Amygdala (tissue), 56 donors: Measurements from ENCODE around the gene GPX2.

Experiments used
- DNase-seq, 56 donors: peaks; one replicate each; lab custom pipeline; 2025; lab: John Stamatoyannopoulos, UW

GPX2 gene

DNA sequence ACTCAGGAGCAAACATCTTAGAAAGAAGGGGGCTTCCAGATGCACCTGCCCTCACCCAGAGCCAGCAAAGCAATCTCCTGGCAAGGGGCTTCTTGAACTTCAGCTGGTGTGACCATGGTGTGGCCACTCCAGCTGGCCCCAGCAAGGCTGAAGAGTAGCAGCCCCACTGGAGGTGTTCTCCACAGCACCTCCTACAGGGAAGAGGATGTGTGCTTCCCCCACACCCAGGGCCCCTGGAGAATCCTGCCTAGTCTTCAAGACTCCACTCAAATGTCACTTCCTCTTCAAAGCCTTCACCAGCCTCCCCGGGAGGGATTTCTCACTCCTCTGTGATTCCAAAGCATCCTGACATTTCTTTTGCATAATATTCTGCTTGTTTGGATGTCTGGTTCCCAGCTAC, 21.1 kb upstream of the GPX2 start:
- no peak for DNase-seq

DNA sequence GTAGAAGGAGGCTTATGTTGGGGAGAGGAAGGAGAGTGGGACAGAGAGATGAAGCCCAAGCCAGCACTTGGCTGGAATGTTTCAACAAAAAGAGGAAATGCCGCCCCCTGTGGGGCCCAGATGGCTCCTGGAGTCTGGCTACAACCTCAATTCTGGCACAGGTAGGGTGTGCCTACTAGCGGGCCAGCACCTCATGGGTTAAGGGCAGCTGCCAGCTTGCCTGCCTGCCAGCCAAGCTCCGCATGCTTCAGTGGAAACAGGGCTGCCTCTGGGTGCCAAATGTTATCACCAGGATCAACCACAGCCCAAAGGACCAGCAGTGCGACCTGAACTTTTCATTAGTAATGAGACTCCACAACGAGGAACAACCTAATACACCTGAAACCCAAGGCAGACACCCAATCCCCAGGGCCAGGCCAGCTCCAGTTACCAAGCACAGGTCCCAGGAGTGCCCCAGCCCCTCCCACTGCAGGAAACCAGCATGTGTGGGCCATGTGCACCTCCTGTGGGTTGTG, 18.3 kb upstream of the GPX2 start:
- DNase-seq: peak in 1 of 56 donors; percentile 18

DNA sequence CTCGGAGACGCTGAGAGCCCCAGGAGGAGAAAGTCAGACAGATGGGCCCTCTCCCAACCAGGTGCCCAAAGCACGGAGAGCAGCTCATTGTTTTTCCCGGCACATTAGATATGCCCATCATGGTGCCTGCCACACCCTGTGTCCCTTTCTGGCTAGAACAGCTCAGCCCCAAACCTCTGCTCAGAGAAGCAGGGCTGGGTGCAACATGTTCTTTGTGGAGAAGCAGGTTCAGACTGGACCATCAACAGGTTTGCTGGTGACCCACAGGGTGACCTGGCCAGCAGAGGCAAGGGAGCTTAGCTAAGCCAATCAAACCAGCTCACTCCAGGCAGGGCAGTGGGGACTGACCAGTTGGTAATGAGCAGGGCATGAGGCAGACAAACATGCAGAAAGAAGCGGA, 16.2 kb upstream of the GPX2 start:
- no peak for DNase-seq

DNA sequence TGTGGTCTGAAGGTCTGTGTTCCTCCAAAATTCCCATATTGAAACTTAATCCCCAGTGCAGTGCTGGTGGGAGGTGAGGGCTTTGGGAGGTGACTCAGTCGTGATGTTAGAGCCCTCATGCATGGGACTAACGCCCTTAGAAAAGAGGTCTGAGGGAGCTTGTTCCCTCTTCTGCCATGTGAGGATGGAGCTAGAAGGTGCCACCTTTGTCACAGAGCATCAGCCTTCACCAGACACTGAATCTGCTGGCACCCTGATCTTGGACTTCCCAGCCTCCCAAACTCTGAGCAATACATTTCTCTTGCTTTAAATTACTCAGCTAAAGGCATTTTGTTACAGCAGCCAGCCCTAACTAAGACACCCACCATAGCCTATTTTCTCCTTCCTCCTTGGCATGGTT, 15.7 kb upstream of the GPX2 start:
- no peak for DNase-seq

DNA sequence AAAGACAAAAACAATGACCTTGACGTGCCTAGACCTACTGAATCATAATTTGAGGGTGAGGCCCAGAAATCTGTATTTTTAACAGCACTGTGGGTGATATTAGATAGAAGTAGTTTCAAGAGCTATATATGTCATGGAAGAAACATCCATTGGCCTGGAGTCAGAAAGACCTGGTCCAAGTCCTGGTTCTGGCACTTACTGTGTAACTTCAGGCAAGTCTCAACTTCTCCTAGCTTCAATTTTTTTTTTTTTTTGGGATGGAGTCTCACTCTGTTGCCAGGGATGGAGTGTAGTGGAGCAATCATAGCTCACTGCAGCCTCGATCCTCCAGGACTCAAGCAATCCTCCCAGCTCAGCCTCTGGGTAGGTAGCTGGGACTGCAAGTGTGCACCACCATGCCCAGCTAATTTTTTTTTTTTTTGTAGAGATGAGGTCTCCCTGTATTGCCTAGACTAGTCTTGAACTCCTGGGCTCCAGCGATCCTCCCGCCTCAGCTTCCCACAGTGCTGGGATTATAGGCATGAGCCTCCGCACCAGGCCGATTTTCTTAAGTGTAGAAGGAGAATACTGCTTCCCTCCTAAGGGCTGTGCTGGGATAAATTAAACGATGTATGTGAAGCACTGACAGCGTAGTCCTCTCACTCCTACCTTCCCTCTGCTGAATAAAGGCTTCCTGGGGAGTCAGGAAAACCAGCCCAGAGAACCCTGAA, 14.3 kb upstream of the GPX2 start:
- no peak for DNase-seq

DNA sequence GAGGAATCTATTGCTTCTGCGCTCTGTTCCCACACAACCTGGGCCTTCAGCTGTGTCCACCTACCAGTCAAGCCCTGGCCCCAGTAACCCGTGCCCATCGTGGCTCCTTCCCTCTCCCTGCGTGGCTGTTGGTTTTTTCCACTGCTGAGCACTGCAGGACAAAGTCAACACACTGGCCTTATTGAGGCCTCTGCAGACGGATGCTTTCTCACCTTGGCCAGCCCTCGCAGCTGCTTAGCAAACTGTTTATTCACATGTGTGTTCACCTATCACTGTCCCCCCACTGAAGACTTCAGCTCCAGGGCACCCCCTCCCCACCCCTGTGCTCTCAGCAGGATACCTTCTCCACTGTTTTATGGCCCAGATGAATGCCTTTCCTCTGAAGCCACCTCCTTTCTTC, 12.8 kb upstream of the GPX2 start:
- no peak for DNase-seq

DNA sequence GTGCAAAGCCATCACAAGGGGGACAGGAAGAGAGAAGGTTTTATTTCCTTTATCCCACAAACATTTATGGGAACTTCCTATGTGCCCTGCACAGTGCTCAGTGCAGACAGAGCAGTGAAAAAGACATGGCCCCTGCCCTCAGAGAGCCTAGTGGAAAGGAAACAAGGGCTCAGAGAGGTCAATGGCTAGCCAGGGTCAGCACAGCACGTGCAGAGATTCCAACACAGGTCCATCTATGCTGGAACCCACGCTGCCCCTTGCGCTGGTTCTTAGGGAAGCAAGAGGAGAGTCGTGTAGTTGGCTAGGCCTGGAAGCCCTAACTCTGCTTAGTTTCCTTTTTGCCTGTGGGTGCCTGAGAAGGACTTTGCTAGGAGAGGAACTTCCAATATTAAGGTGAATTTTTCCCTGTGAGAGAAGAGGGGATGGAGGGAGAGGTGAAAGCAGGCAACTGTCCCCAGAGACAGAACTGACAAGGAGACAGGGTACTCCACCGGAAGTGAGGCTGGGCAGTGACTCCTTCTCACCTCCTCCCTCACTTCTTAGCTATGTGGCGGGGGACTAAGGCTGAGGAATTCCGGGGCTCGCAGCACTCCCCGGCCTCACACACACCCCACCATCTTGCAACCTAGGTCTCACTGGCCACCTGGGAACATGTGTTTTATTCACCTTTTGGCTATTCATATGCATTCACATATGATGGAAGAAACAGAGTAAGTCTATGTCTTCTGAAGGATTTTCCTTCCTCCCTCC, 12.1 kb upstream of the GPX2 start:
- DNase-seq: no peak

DNA sequence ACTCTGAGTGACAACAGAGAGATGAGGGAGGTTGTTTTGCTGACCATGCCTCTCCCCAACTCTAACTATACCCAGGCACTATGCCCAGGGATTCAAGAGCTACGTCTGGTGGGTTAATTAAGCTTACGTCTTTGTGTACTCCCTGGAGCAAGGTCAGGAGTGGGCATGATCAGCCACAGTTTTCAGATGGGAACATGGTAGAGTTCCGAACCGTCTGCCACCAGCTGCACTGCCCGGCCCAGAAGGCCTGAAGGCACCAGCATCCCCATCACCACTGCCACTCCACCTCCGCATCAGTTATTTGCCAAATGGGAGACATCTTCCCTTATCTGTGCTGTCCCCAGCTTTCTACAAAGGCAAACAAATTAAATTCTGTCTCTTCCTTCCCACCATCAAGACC, 11.1 kb upstream of the GPX2 start:
- peak in 1 of 56 donors; percentile 25 for DNase-seq

DNA sequence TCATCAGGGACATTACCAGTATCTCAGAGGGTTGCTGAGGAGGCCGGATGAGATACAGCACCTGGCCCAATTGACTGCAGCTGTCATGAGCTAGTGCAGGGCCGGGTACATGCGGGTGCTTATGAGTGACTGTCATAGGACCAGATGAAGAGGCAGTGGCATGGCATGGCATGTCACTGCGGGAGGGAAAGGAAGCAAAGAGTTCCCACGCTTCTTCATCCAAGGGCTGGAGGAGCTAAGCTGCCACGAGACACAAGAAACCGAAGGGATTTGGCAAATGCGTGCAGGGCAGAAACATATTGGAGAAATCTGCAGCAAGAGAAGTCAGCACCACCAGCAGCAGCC, 10.7 kb upstream of the GPX2 start:
- no peak for DNase-seq

DNA sequence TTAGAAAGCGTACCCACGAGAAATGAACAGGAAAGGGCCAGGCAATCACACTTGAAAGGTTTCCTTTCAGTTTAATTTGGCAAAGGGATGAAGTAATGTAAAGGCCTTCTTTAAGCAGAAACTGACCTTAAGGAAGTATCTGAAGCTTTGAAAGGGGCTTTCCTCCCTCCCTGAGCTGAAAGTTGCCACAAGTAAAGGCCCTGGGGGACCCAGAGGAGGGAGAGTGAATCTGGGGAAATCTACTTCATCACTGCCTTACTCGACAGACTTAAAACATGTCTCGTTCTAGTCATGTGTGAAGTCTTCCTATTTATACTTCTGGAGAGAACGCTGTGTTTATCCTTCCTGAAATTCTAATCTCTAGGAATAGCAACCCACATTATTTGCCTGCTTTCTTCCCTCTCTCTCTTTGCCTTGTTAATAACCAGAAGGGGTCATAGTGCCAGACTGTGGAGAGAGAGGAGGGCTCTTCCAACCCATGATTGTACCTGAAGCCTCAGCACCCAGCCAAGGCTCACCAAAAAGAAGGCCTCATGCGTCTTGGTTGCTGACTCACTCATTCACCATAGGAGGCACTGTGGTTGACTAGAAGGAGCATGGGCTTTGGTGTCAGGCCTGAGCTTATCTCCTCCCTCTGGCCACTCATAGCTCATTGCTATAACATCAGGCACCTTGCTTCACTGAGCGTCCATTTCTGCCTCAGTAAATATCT, 10.2 kb upstream of the GPX2 start:
- no peak for DNase-seq

DNA sequence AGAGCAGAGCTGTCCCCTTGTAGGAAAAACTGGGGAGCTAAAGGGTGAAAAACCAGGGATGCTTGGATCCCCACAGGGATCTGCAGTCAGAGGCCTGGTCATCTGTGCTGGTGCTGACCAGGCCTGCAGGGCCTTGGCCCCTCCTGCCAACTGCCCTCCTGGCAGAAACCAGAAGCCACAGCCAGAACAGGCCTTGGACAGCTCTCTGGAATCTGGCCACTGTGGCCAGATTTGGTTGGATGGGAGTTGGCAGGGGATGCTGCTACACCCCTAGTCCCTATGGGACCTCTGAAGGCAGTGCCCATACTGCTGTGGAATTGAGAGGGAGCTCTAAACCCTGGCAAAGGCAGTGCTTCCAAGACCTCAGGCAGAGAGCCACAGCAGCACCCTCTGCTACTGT, 9.2 kb upstream of the GPX2 start:
- DNase-seq: no peak

DNA sequence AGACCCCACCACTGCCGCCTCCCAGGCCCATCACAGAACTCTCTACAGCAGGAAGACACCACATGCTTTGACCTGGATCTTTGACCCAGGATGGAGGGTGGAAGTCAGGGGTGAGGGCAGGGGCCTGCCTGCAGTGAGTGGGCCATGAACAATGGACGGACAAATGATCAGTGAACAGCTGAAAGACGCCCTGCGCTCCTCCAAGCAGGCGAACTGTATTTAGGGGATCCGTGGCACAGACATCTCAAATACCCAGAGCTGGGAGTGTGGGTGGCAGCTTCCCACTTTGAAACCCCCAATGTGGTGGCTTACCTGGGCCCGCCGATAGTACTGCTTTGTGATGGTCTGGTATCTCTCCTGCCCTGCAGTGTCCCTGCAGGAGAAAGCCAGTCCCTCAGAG, 8.7 kb upstream of the GPX2 start:
- no peak for DNase-seq

DNA sequence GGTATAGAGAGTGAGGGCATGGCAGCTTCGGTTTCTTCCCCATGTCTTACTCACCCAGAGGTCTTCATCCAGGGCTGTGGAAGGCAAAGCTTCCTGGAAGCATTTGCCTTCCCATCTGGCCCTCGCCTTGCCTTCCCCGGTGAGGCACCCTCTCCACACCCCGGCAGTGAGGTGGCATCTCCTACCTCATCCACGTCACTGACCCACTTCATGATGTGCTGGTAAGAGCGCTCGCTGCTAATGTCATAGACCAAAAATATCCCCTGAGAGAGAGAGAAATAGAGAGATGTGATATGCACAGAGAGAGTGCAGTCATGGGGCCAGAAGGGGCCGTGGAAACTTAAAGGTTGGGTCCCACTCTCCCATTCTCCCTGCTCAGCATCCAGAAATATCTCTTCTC, 8.3 kb upstream of the GPX2 start:
- no peak for DNase-seq

DNA sequence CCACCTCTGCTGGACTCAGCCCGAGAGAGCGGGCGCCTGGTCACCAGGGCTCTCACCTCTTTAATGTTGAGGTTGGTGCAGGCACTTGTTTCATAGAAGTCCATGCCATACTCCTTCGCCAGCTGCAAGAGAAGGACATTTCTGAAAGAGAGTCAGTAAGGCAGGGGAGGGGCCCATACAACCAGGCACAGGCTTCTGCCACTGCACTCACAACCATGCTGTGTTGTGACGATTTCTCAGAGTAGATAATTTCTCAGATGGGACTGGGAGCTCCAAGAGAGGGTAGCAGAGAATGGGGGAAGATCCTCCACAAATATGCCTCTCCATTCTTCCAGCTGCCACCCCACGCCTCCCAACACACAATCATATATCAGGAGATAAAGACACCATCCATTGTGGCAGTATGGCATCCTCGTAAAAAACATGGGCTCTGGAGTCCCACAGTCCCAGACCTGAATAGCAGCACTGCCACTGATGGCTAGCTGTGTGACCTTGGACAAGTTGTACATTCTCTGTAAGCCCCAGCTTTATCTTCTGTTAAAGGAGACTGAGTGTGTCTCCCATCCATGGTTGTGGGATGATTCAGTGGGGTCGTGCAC, 6.2 kb upstream of the GPX2 start:
- DNase-seq: no peak

DNA sequence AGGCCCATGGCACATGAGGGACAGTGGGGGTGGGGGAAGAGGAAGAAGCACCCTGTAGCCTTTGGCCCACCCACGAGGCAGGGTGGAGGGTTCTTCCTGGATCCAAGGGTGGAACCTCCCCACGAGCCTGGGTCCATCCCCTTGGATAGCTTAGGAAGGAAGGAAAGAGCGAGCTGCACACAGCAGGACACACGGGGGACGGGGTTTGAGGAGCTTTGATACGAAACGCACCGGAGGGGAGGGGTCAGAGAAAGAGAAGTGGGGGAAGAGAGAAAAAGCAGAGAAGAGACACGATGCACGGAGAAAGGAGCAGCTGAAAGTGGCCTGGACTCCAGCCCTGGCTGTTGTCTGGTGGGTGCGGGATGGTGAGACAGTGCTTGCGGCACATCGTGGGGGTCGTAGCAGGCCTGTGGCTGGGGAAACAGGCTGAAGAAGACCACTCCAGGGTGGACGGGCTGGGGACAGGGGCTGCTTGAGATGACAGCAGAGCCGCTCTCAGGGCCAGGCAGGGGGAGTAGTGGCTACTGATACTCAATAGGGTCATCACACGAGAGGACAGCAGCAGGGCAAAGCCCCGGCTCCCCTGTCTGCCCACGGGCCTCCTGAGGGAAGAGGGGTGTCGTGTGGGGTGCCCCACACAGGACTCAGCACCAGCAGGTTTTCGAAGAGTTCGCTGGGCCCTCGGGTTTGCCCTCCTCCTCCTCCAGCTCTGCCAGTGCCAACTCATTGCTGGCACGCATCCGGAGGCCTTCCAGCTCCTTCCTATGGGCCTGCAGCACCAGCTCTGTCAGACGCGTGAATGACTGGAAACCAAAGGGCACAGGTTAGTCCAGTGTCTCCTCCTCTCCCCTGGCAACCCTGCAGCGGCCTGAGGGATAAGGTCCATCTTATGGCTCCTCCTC, 5.4 kb upstream of the GPX2 start:
- DNase-seq: peak in 1 of 56 donors; percentile 21

DNA sequence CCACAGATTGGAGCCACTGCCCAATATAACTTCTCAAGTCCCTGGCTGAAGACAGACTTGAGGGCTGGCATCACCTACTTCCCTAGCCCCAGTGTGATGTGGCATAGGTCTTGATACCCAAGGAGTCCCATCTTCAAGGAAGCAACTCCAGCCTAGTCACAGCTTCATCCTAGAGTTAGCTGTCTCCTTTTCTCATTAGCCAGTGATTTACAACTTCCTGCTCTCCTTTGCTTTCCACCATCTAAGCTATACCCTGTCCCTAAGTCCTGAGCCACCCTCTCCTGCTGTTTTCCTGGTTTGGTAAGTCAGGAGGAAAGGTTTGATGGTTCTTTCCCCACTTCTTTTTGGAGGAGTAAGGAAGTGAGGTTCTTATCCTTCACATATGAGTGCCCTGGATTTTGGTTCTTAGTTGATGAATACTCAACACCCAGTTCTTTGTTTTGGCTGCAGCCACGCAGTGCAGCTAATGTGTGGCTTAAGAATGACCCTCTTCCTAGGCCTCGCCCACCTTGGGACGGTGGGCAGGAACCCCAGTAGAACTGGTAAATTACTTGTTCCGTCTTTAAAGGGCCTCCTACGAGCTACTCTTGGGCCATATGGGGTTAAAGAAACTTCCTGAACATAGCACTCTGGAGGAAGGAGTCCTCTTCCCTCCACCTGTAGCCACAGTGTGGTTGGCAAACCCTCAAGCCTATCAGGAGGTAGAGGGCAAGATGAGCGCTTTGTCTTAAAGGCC, 3.9 kb upstream of the GPX2 start:
- no peak for DNase-seq

DNA sequence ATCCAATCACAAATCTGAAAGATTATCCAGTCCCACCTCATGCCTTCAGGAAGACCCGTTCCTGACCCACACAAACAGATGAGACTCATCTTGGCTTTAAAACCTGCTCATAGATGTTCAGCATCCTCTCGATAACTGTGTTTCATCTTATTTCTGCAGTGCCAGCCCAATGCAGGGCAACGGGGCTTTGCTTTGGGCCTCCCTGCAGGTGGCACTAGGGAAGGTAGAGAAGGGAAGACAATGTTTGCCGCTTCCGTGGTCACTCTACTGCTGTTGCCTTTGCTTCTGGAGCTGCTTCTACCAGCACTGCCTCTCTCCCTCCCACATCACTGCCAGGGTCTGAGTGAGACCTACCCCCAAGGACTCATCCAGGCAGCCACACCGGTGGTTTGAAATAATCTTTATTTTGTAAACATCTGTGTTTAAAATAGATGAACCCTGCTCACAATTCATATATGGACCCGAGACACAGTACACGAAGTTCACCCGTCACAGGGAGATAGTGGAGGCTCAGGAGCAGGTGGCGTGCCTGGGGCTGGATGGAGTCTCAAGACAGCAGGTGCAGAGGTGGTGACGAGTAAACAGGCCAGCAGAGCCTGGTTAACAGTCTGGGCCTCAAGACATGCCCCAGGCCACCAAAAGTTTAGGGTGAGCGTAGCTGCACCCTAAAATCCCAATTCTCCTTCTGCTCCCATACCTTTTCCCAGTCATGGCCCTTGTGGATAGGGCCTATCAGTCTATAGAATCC, 3.1 kb upstream of the GPX2 start:
- DNase-seq: no peak

DNA sequence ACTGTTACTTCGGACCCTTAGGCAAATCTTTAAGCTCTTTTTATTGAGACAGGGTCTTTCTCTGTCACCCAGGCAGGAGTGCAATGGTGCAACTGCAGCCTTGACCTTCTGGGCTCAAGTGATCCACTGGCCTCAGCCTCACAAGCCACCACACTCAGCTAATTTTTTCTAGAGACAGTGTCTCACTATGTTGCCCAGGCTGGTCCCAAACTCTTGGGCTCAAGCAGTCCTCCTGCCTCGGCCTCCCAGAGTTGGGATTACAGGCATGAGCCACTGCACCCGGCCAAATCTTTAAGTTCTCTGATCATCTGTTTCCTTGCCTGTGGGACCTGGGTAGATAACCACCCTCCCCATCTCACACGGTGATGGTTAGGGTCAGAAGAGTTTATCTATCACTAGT, 2.3 kb upstream of the GPX2 start:
- DNase-seq: no peak

DNA sequence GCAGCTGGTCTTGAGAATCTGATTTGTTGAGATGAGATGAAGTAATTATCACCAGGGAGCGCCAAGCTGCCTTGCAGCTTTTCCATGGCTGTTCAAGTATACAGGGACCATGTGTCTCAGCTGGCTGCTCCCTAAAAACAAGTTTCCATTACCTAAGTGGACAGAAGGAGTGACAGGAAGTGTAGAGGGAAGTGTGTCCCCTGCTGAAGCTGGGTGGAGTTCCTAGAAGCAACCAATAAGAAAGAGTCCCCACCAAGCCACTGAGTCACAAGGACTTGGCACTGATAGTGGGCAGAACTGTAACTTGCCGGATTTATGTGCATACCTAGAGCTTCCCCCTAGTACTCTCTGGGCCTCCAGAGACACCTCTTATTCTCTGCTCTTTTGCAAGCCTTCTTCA, 1.5 kb upstream of the GPX2 start:
- no peak for DNase-seq
